Osteocyte (in vitro differentiated cells): ENCODE results near the gene CDH8. TPM values are rescaled to one million over a fixed set of nuclear protein-coding genes. Genes with fewer than 3 reads are reported as not detected.

Experiments used
- DNase-seq: peaks from one replicate; pipeline ENCODE4 v3.0.0; 2021; ENCODE audit warnings: mixed read lengths; ENCODE audit not compliant: unreplicated experiment; ENCODE audit errors: extremely low spot score
- H3K27ac Mint-ChIP-seq: one replicate; pipeline ENCODE4 v1.8.0; 2021; ENCODE audit warnings: mild to moderate bottlenecking, mixed read lengths; ENCODE audit not compliant: unreplicated experiment
- H3K27me3 Mint-ChIP-seq: one replicate; pipeline ENCODE4 v1.8.0; 2021; ENCODE audit warnings: mixed read lengths; ENCODE audit not compliant: unreplicated experiment
- H3K36me3 Mint-ChIP-seq: one replicate; pipeline ENCODE4 v1.8.0; 2021; ENCODE audit warnings: mixed read lengths; ENCODE audit not compliant: unreplicated experiment
- H3K4me1 Mint-ChIP-seq: one replicate; pipeline ENCODE4 v1.8.0; 2021; ENCODE audit warnings: mixed read lengths; ENCODE audit not compliant: unreplicated experiment
- H3K4me3 Mint-ChIP-seq: one replicate; pipeline ENCODE4 v1.8.0; 2021; ENCODE audit warnings: mild to moderate bottlenecking, moderate library complexity, mixed read lengths; ENCODE audit not compliant: unreplicated experiment
- H3K9me3 Mint-ChIP-seq: one replicate; pipeline ENCODE4 v1.8.0; 2021; ENCODE audit warnings: mixed read lengths; ENCODE audit not compliant: unreplicated experiment
- total RNA-seq: library from RNA; stranded (reverse); gene quantifications from 2 replicates; pipeline ENCODE4 v1.2.1, GENCODE V29; 2021
- TF ChIP-seq, protein P1 (sequence below): fragments of 200-600 bp; sonication (generic); IDR thresholded peaks from 2 replicates; pipeline ENCODE4 v1.5.0; 2021; ENCODE audit warnings: antibody characterized with exemption, mild to moderate bottlenecking, moderate library complexity

Gene CDH8
- total RNA-seq, 1 donor from 2014 or later, result 7.7 TPM

DNA sequence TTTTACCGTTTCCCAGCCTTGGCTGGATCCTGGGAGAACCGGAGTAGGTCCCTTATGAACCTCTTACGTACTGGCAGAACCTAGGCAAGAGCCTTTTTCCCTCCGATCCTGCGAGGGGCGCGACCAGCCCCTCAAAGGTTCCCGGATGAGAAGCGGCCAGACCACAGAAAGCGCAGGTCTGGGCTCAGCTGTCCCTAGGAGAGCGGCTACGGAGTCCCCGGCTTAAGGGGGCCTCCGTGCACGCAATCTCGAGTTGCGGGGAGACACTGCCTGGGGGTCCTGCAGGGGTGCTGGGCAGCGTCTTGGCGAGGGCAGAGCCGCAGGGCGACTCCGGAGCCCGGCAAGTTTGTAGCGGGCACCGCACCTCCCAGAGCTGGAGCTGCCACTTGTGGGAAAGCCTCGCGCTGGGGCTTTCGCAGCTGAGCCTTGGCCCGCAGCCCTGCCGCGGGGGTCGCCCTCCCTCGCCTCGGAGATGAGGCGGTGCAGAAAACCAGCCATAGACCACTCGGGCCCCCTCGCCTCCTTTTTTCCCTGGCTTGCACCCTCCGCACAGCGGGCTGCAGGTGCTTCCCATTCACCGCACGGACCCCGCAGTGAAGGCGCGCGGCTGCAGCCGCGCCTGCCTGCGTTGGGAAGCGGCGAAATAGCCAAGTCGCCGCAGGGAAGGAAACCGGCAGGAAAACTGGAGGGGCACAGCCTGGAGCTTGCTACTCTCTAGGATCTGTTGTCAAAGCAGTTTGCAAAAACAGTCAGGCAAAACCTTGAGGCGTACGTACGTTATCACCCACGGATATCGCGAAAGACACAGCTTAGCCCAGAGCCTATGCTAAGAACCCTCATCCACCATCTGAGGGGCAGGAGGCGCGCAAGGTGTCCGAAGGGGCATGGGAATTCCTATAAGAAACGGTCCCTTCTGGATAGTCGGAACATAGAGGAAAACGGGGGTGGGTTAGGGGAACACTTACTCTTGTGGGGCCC is 834 bp downstream of the CDH8 start:
- DNase-seq, result peak; percentile 85
- Mint-ChIP-seq H3K9me3 (no peaks in the 10 kb centered on the region), H3K27ac (no peak overlapping the region), H3K4me3 (peak overlapping the region; percentile 90), H3K27me3 (peaks cover 23% of the 10 kb centered on the region), H3K4me1 (peaks cover 32% of the 10 kb centered on the region), H3K36me3 (no peaks in the 10 kb centered on the region)
- TF ChIP-seq, protein P1, sequence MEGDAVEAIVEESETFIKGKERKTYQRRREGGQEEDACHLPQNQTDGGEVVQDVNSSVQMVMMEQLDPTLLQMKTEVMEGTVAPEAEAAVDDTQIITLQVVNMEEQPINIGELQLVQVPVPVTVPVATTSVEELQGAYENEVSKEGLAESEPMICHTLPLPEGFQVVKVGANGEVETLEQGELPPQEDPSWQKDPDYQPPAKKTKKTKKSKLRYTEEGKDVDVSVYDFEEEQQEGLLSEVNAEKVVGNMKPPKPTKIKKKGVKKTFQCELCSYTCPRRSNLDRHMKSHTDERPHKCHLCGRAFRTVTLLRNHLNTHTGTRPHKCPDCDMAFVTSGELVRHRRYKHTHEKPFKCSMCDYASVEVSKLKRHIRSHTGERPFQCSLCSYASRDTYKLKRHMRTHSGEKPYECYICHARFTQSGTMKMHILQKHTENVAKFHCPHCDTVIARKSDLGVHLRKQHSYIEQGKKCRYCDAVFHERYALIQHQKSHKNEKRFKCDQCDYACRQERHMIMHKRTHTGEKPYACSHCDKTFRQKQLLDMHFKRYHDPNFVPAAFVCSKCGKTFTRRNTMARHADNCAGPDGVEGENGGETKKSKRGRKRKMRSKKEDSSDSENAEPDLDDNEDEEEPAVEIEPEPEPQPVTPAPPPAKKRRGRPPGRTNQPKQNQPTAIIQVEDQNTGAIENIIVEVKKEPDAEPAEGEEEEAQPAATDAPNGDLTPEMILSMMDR, result no peak

DNA sequence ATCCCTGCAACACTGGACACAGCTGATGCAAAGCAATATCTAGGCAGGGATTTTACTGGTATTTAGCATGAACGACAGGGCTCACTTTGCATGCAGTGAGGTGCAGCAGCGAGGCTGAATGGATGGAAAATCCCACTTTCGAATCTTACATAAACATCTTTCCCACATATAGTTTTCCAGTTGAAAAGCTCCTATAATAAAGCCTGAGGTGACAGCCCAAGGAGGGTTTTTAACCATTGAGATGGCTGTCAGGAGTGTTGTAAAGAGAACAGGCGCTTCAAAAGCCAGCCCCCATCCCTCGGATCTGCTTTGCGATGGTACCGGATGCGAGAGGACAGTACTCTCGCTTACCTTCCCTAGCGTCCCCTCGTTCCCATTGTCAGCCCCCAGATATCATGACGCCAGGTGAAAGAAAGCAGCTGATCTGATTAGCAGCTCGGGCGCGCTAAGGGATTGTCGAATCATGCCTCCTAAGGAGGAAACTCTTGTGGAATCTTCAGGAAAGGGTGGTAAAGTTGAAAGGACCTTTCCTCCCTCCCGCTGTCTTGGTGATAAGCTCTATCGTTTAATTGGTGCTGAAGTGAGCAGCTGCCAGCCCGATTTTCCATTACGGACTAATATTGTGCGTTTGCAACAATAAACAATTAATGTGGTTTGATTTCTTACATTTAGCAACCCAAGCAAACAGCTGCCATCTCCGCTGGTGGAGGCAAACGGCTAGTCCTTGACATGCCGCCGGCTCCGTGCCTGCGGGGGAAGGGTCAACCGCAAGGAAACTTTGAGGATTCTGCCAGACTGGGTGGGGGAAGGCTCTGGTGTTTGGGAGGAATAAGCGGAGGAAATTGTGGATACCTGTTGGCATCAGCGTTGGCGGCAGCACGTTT is 1.8 kb downstream of the CDH8 start:
- Mint-ChIP-seq H3K27ac (peak overlapping the region; percentile 25), H3K4me3 (peak overlapping the region; percentile 90), H3K27me3 (peaks cover 23% of the 10 kb centered on the region)

DNA sequence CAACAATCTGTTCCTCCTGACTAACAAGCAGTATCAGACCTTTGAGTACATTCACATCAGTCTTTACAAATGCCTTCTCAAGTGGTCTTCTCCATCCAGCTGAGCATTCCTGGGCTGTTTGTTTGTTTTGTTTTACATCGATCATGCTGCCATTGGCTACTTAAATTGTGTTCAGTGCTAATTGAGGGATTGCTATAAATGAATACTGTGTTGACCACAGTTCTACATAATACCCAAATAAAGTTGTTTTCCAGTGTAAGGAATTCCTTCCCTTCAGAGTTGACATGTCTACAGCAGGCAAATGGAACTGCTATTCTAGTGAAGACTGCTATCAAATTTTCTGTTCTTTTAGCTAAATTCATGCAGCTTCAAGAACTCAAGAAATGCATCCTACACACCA is 3.2 kb downstream of the CDH8 start:
- Mint-ChIP-seq H3K4me1 (peaks cover 32% of the 10 kb centered on the region), H3K36me3 (no peaks in the 10 kb centered on the region), H3K27me3 (peaks cover 15% of the 10 kb centered on the region), H3K9me3 (no peaks in the 10 kb centered on the region), H3K4me3 (no peak overlapping the region), H3K27ac (no peak overlapping the region)
- TF ChIP-seq, protein P1, result no peak
- no peak for DNase-seq

More for the DNA sequence above, 1.8 kb downstream of the CDH8 start:
- H3K36me3 Mint-ChIP-seq, result no peaks in the 10 kb centered on the region
- no peak for DNase-seq
- H3K4me1 Mint-ChIP-seq, result peaks cover 32% of the 10 kb centered on the region
- no peaks in the 10 kb centered on the region for H3K9me3 Mint-ChIP-seq
- TF ChIP-seq, protein P1, result no peak

DNA sequence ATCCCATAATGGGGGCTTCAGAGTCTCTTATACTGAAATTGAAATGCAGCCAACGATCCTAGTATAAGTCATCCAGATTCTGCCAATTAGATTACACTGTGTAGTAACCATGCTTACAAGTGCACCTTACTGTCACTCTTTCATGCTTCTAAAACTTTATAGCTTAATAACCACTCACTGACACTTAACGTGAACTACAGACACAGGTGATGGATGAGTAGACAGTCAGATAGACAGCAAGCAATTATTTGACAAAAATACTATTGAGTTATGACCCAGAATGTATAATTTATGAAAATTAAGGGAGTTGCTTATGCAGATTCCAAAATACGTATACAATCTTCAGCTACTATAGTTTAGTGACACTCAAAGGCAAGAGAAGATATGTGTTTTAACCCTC is 6.3 kb downstream of the CDH8 start:
- Mint-ChIP-seq H3K27ac (no peak overlapping the region), H3K36me3 (no peaks in the 10 kb centered on the region), H3K4me3 (no peak overlapping the region), H3K27me3 (no peaks in the 10 kb centered on the region), H3K9me3 (no peaks in the 10 kb centered on the region), H3K4me1 (peaks cover 18% of the 10 kb centered on the region)
- no peak for DNase-seq
- TF ChIP-seq, protein P1, result no peak
